Lower leg skin (tissue), 4 donors: ENCODE measurements around the gene FLYWCH1. TPM values are rescaled to one million over a fixed set of nuclear protein-coding genes. Genes with fewer than 3 reads are reported as not detected.

Source experiments
- DNase-seq, 2 donors: peaks; one replicate each; pipeline ENCODE4 v3.0.0-alpha.2; 2019; ENCODE audit warnings: low spot score in 2 of 2
- H3K4me3 ChIP-seq: fragments of 200-600 bp; sonication (generic); 2 replicates; pipeline ENCODE4 v1.5.1; 2017; ENCODE audit warnings: mild to moderate bottlenecking, low read depth; ENCODE audit not compliant: poor library complexity, severe bottlenecking
- POLR2A ChIP-seq, 2 donors: fragments of 450-650 bp; IDR thresholded peaks; one replicate each; pipeline ENCODE4 v1.6.1; 2016 to 2017; ENCODE audit warnings: antibody characterized with exemption in 2 of 2, mild to moderate bottlenecking in 1 of 2, moderate library complexity in 1 of 2
- WGBS, 2 donors: methylation state at CpG; one replicate each; pipeline ENCODE4 v1.1.5; 2018; 5-methylcytosine and 5-hydroxymethylcytosine counted together
- intact Hi-C: fragments of 100-400 bp; cut with DNase I; formaldehyde crosslinking; loops from one replicate; pipeline ENCODE4 v1.15.0; 2023; ENCODE audit warnings: low total_unique reads
- total RNA-seq, 4 donors: library from RNA; depleted of rRNA; stranded (reverse); fragments of >200 nt; gene quantifications; one replicate each; pipeline ENCODE4 v1.1.0, GENCODE V29; 2016
- TF ChIP-seq, protein P1 (sequence below), 3 donors: fragments of 450-650 bp; IDR thresholded peaks; one replicate each; pipeline ENCODE4 v1.5.1; 2016; ENCODE audit warnings: antibody characterized with exemption in 3 of 3, mild to moderate bottlenecking in 3 of 3, moderate library complexity in 2 of 3

Gene FLYWCH1
- total RNA-seq, 4 donors from 2014 or later: 36.9 to 61.4 (median 46.0) TPM

DNA sequence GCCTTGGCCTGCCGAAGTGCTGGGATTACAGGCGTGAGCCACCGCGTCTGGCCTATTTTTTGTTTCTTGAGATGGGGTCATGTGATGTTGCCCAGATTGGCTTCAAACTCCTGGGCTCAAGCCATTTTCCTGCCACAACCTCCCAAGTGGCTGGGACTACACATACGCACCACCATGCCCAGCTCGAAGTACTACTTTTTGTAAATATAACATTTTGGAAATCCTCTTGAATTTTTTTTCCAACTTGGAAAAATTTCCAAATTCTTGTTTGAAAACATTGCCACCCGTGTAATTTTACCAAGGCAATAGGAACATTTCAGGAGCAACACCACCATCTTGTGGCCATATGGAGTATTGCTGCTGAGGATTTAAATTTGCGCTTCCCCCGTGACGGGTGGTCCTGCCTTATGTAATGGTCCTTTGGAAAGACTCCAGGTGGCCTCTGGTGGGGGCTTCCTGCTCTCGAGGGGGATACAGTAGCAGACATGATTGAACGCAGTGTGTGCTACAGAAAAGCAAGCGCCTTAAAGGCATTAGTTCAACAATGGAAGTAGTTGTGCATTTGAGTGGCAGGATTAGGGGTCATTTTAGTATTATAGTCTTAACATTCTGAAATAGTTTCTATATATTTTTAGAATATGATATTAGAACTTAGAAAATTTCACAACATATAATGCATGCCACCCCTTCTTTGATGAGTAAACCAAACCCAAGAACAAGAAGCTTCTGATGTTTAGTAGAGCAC, 8.0 kb downstream of the FLYWCH1 start:
- no peak for TF ChIP-seq POLR2A (IDR thresholded peaks at IDR 0.05)
- TF ChIP-seq, protein P1, sequence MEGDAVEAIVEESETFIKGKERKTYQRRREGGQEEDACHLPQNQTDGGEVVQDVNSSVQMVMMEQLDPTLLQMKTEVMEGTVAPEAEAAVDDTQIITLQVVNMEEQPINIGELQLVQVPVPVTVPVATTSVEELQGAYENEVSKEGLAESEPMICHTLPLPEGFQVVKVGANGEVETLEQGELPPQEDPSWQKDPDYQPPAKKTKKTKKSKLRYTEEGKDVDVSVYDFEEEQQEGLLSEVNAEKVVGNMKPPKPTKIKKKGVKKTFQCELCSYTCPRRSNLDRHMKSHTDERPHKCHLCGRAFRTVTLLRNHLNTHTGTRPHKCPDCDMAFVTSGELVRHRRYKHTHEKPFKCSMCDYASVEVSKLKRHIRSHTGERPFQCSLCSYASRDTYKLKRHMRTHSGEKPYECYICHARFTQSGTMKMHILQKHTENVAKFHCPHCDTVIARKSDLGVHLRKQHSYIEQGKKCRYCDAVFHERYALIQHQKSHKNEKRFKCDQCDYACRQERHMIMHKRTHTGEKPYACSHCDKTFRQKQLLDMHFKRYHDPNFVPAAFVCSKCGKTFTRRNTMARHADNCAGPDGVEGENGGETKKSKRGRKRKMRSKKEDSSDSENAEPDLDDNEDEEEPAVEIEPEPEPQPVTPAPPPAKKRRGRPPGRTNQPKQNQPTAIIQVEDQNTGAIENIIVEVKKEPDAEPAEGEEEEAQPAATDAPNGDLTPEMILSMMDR (IDR thresholded peaks at IDR 0.05): peak in 1 of 3 donors; percentile 90
- 7 to 8% methylated on average over 13 of the region's 13 CpGs for WGBS, 2 donors
- intact Hi-C loops: loop anchor here (5.0 kb wide), 1 partner anchor 42 kb away; no protein-coding TSS in a partner anchor
- DNase-seq: peak; percentile 64 to 91
- H3K4me3 ChIP-seq: no peak overlapping the region

DNA sequence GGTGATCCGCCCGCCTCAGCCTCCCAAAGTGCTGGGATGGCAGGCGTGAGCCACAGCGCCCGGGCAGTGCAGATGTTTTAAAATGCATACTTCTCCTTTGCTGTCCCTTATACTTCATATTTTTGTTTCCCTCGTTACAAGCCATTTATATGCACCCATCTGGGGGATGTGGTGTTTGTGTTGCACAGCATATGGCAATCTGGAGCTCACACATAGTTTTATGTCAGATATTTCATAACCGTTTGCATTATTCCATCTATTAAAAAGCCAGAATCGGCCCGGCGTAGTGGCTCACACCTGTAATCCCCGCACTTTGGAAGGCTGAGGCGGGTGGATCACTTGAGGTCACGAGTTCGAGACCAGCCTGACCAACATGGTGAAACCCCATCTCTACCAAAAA, 11.8 kb downstream of the FLYWCH1 start:
- intact Hi-C loops: loop anchor here (5.0 kb wide), 1 partner anchor 46 kb away; no protein-coding TSS in a partner anchor
- H3K4me3 ChIP-seq: no peak overlapping the region
- WGBS, 2 donors: 93 to 96% methylated on average over 14 of the region's 14 CpGs
- no peak for DNase-seq
- TF ChIP-seq, protein P1 (IDR thresholded peaks at IDR 0.05): no peak
- no peak for TF ChIP-seq POLR2A (IDR thresholded peaks at IDR 0.05)

DNA sequence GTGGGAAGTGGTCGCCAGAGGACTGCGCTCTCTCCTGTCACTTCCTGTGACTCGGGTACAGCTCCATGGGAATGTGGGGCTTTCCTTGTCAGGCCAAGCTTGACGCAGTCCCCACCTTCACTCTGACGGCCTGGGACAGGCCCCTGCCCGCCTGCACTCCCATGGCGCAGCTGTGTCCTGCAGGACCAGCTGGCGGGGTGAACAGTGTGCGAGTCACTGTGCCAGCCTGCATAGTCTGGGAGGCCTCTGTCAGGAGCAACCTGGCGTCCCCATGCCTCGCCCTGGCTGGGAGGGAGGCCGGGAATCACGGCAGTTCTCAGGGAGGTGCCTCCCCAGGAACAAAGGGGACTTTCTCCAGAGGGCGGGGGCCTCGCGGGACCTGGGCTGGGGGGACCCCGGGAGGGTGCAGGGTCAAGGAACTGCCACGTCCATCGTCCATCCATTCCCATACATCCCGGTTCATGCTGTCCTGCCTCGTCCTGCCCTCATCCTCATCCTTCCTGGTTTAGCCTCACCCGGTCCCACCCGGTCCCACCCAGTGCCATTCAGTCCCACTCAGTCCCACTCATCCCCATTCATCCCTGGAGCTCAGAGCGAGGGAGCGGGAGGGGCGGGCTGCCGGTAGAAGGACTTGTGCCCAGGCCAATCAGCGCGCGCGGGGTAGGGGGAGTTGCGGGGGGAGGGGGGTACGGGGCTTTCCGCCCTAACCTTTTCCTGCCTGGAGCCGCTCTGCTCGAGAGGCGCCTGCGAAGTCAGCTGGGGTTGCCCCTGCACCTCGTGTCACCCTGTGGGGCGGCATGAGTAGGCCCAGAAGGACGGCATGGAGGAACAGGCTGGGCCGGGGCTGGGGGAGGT, 13.4 kb downstream of the FLYWCH1 start:
- H3K4me3 ChIP-seq: no peak overlapping the region
- intact Hi-C loops: loop anchor here (5.0 kb wide), 1 partner anchor 48 kb away; no protein-coding TSS in a partner anchor
- DNase-seq: no peak
- TF ChIP-seq POLR2A (IDR thresholded peaks at IDR 0.05): no peak
- TF ChIP-seq, protein P1 (IDR thresholded peaks at IDR 0.05): no peak
- WGBS, 2 donors: 53 to 64% methylated on average over 30 to 41 of the region's 42 CpGs

DNA sequence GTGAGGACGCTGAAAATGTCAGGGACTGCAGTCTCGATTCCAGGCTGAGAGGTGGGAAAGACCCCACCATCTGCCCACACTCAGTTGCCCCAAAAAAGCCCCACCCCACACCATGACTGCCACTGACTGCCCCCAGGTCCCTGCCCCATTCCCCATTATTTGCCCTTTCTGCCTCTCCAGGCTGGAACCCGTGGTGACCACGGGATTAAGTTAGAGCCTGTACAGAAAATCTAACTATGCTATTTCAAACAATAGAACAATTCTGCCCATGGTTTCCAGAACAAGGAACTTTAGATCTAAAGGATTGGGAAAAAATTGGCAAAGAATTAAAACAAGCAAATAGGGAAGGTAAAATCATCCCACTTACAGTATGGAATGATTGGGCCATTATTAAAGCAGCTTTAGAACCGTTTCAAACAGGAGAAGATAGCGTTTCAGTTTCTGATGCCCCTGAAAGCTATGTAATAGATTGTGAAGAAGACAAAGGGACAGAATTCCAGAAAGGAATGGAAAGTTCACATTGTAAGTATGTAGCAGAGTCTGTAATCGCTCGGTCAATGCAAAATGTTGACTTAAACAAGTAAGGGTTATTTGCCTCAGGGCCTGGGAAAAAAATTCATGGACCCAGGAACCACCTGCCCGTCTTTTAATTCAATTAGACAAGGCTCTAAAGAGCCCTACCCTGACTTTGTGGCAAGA, 14.4 kb downstream of the FLYWCH1 start:
- intact Hi-C loops: no loop called here
- 67 to 75% methylated on average over 9 of the region's 9 CpGs for WGBS, 2 donors
- DNase-seq: no peak
- TF ChIP-seq, protein P1 (IDR thresholded peaks at IDR 0.05): no peak
- TF ChIP-seq POLR2A (IDR thresholded peaks at IDR 0.05): no peak
- no peak overlapping the region for H3K4me3 ChIP-seq

DNA sequence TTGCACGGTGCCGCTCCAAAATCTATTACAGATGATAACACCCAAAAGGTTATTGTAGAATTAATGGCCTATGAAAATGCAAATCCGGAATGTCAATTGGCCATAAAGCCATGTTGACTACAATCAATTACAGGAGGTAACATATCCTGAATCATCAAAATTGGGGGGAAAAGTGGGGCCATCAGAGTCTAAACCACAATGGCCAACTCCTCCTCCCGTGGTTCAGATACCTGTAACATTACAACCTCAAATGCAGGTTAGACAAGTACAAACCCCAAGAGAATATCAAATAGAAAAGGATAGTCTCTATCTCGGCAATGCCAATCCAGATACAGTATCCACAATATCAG, 14.9 kb downstream of the FLYWCH1 start:
- intact Hi-C loops: no loop called here
- TF ChIP-seq POLR2A (IDR thresholded peaks at IDR 0.05): no peak
- TF ChIP-seq, protein P1 (IDR thresholded peaks at IDR 0.05): no peak
- no peak overlapping the region for H3K4me3 ChIP-seq
- WGBS, 2 donors: 65 to 72% methylated on average over 5 of the region's 5 CpGs
- no peak for DNase-seq
